ENCODE results near the gene RAB17. TPM values are rescaled to one million over a fixed set of nuclear protein-coding genes. Genes with fewer than 3 reads are reported as not detected.

RAB17 gene
- total RNA-seq, 6 donors from 2014 or later, result 44.5 to 262 (median 90.6) TPM

- TF ChIP-seq CTCF (IDR thresholded peaks at IDR 0.05), result no peak
- TF ChIP-seq POLR2AphosphoS5 (IDR thresholded peaks at IDR 0.05), result no peak
- no peak for TF ChIP-seq POLR2A (IDR thresholded peaks at IDR 0.05)
- TF ChIP-seq EP300 (IDR thresholded peaks at IDR 0.05), result no peak
- no peak for ATAC-seq (ENCODE audit: low FRiP score in 2 of 2)
- H3K27ac ChIP-seq, result no peak overlapping the region
- DNase-seq, result no peak
- H3K4me3 ChIP-seq, result no peak overlapping the region
- H3K27me3 ChIP-seq, result no peaks in the 10 kb centered on the region
- 94 to 98% methylated on average over 9 to 16 of the region's 16 CpGs for WGBS, 2 donors
- peaks cover 7 to 15% (median 10%) of the 10 kb centered on the region in 4 donors for H3K9me3 ChIP-seq
- H3K36me3 ChIP-seq, result peaks cover 4 to 29% (median 18%) of the 10 kb centered on the region in 4 donors
- peaks cover 6 to 16% (median 8%) of the 10 kb centered on the region in 4 donors for H3K4me1 ChIP-seq
These were observed 39.4 kb downstream of the RAB17 start for GRCh38 chr2:237551071-237551574.

GRCh38 chr2:237549643-237550415, 40.7 kb downstream of the RAB17 start:
- ATAC-seq (ENCODE audit: low FRiP score in 2 of 2), result peak in 1 of 2 donors; percentile 6
- no peak for DNase-seq
- Histone ChIP-seq H3K9me3 (peaks cover 0 to 2% (median 0%) of the 10 kb centered on the region in 4 donors), H3K36me3 (peaks cover 4 to 29% (median 12%) of the 10 kb centered on the region in 4 donors), H3K27me3 (no peaks in the 10 kb centered on the region), H3K27ac (peak overlapping the region in 1 of 4 donors; percentile 23), H3K4me3 (no peak overlapping the region), H3K4me1 (peaks cover 6 to 16% (median 8%) of the 10 kb centered on the region in 4 donors)
- TF ChIP-seq POLR2A (IDR thresholded peaks at IDR 0.05) (no peak), POLR2AphosphoS5 (IDR thresholded peaks at IDR 0.05) (peak in 1 of 2 donors; percentile 27)
- WGBS, 2 donors, result 67 to 72% methylated on average over 11 to 17 of the region's 17 CpGs

- ATAC-seq (ENCODE audit: low FRiP score in 2 of 2), result no peak
- TF ChIP-seq POLR2AphosphoS5 (IDR thresholded peaks at IDR 0.05), result no peak
- TF ChIP-seq POLR2A (IDR thresholded peaks at IDR 0.05), result no peak
- no peak for TF ChIP-seq CTCF (IDR thresholded peaks at IDR 0.05)
- no peak for TF ChIP-seq EP300 (IDR thresholded peaks at IDR 0.05)
- 87% methylated on average over 8 of the region's 8 CpGs for WGBS, 2 donors
- Histone ChIP-seq H3K27me3 (no peaks in the 10 kb centered on the region), H3K4me1 (peaks cover 6 to 16% (median 8%) of the 10 kb centered on the region in 4 donors), H3K27ac (no peak overlapping the region), H3K4me3 (no peak overlapping the region), H3K36me3 (peaks cover 4 to 29% (median 9%) of the 10 kb centered on the region in 4 donors), H3K9me3 (no peaks in the 10 kb centered on the region)
- no peak for DNase-seq
These were observed 41.3 kb downstream of the RAB17 start for GRCh38 chr2:237549216-237549615.

- TF ChIP-seq POLR2AphosphoS5 (IDR thresholded peaks at IDR 0.05) (peak in 1 of 2 donors; percentile 52), EP300 (IDR thresholded peaks at IDR 0.05) (no peak)
These were observed 42.6 kb downstream of the RAB17 start for GRCh38 chr2:237547841-237548416.

GRCh38 chr2:237546876-237547395, 43.6 kb downstream of the RAB17 start:
- no peaks in the 10 kb centered on the region for H3K27me3 ChIP-seq
- ATAC-seq (ENCODE audit: low FRiP score in 2 of 2) (peak; percentile 15 to 30), DNase-seq (peak in 1 of 2 donors; percentile 51)
- peaks cover 0 to 29% (median 6%) of the 10 kb centered on the region in 4 donors for H3K36me3 ChIP-seq
- peaks cover 6 to 16% (median 8%) of the 10 kb centered on the region in 4 donors for H3K4me1 ChIP-seq
- H3K4me3 ChIP-seq, result no peak overlapping the region
- H3K9me3 ChIP-seq, result no peaks in the 10 kb centered on the region
- TF ChIP-seq EP300 (IDR thresholded peaks at IDR 0.05) (no peak), CTCF (IDR thresholded peaks at IDR 0.05) (no peak), POLR2A (IDR thresholded peaks at IDR 0.05) (no peak), POLR2AphosphoS5 (IDR thresholded peaks at IDR 0.05) (no peak)
- 72 to 81% methylated on average over 11 to 12 of the region's 13 CpGs for WGBS, 2 donors
- H3K27ac ChIP-seq, result peak overlapping the region in 1 of 4 donors; percentile 37

More at GRCh38 chr2:237547841-237548416, 42.6 kb downstream of the RAB17 start:
- ATAC-seq (ENCODE audit: low FRiP score in 2 of 2) (no peak), DNase-seq (no peak)
- Histone ChIP-seq H3K27me3 (no peaks in the 10 kb centered on the region), H3K4me3 (no peak overlapping the region), H3K27ac (peak overlapping the region in 2 of 4 donors; percentile 27 to 54), H3K4me1 (peaks cover 6 to 16% (median 8%) of the 10 kb centered on the region in 4 donors), H3K9me3 (no peaks in the 10 kb centered on the region), H3K36me3 (peaks cover 0 to 29% (median 6%) of the 10 kb centered on the region in 4 donors)
- 34 to 42% methylated on average over 9 to 11 of the region's 11 CpGs for WGBS, 2 donors
